Measurements from ENCODE around the gene SNAP47.

Gene SNAP47

DNA sequence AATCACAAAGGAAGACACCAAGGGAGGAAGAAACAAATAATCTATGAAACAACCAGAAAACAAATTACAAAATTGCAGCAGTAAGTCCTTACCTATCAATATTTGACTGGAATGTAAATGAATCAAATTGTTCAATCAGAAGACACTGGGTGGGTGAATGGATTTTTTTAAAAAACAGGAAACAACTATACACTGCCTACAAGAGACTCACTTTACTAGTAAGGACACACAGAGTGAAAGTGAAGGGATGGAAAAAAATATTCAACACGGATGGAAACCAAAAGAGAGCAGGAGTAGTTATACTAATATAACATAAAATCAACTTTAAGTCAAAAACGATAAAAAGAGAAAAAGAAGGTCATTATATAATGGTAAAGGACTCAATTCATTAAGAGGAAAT is 73.8 kb downstream of the SNAP47 start:
- TF ChIP-seq, protein P1, sequence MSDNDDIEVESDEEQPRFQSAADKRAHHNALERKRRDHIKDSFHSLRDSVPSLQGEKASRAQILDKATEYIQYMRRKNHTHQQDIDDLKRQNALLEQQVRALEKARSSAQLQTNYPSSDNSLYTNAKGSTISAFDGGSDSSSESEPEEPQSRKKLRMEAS (IDR thresholded peaks at IDR 0.05), result no peak
- TF ChIP-seq TCF12 (IDR thresholded peaks at IDR 0.05; ENCODE audit: low read depth) (no peak), CREB1 (IDR thresholded peaks at IDR 0.05; ENCODE audit: low read depth) (no peak), NFIC (IDR thresholded peaks at IDR 0.05) (no peak)

DNA sequence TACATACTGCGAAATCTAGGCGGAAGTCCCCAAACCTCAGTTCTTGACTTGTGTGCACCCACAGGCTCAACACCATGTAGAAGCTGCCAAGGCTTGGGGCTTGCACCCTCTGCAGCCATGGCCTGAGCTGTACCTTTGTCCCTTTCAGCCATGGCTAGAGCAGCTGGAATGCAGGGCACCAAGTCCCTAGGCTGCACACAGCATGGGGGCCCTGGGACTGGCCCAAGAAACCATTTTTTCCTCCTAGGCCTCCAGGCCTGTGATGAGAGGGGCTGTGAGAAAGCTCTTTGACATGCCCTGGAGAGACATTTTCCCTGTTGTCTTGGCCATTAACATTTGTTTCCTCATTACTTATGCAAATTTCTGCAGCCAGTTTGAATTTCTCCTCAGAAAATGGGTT is 78.7 kb downstream of the SNAP47 start:
- no peak for TF ChIP-seq CEBPB (IDR thresholded peaks at IDR 0.05)
- no peak for TF ChIP-seq ZBTB7A (IDR thresholded peaks at IDR 0.05; ENCODE audit: low read depth)
- TF ChIP-seq FOXM1 (IDR thresholded peaks at IDR 0.05; ENCODE audit: borderline replicate concordance, low read depth), result no peak

DNA sequence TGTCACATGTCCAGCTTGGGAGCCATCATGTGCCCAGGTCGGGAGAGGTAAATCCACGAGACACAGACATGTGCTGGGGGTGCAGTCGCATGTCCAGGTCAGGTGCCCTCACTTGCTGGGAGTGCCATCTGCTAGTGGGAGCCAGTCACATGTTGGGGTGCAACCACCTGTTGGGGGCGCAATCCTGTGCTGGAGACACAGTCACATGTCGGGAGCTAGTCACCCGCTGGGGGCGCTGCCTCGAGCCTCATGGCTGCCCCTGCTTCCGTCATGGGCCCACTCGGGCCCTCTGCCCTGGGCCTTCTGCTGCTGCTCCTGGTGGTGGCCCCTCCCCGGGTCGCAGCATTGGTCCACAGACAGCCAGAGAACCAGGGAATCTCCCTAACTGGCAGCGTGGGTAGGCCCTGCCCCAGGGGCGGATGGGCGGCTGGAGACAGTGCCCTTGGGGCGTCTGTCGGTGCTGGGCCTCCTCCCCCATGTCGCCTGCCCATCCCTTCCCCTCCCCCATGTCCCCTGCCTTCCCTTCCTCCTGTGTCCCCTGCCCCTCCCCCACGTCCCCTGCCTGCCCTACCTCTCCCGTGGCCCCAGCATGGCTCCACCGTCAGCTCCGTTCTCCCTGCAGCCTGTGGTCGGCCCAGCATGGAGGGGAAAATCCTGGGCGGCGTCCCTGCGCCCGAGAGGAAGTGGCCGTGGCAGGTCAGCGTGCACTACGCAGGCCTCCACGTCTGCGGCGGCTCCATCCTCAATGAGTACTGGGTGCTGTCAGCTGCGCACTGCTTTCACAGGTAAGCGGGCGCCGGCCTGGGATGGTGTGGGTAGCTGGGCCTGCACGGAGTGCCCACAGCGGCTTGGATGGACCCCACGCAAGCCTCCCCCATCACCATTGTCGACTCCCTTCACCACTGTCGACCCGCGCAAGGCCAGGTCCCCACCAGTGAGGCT is 80.5 kb downstream of the SNAP47 start, which contains the start of gene PRSS38:
PRSS38 (plus strand) TSS at position 208 of the 942 bp plus-strand sequence; CDS start at position 250, 42 bp downstream.
- TF ChIP-seq, protein P1 (IDR thresholded peaks at IDR 0.05), result no peak
- TF ChIP-seq, protein P2, sequence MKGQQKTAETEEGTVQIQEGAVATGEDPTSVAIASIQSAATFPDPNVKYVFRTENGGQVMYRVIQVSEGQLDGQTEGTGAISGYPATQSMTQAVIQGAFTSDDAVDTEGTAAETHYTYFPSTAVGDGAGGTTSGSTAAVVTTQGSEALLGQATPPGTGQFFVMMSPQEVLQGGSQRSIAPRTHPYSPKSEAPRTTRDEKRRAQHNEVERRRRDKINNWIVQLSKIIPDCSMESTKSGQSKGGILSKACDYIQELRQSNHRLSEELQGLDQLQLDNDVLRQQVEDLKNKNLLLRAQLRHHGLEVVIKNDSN (IDR thresholded peaks at IDR 0.05), result no peak
- TF ChIP-seq NFIC (IDR thresholded peaks at IDR 0.05) (no peak), CREB1 (IDR thresholded peaks at IDR 0.05; ENCODE audit: low read depth) (no peak), EP300 (IDR thresholded peaks at IDR 0.05; ENCODE audit: borderline replicate concordance) (no peak), EGR1 (IDR thresholded peaks at IDR 0.05) (no peak), FOXM1 (IDR thresholded peaks at IDR 0.05; ENCODE audit: borderline replicate concordance, low read depth) (no peak), TAF1 (IDR thresholded peaks at IDR 0.05; ENCODE audit: low read depth) (no peak), TEAD4 (IDR thresholded peaks at IDR 0.05) (no peak), ZBTB7A (IDR thresholded peaks at IDR 0.05; ENCODE audit: low read depth) (no peak), RAD21 (IDR thresholded peaks at IDR 0.05; ENCODE audit: low read depth) (no peak), TCF12 (IDR thresholded peaks at IDR 0.05; ENCODE audit: low read depth) (no peak), CEBPB (IDR thresholded peaks at IDR 0.05) (no peak), YY1 (IDR thresholded peaks at IDR 0.05; ENCODE audit: low read depth) (no peak)

DNA sequence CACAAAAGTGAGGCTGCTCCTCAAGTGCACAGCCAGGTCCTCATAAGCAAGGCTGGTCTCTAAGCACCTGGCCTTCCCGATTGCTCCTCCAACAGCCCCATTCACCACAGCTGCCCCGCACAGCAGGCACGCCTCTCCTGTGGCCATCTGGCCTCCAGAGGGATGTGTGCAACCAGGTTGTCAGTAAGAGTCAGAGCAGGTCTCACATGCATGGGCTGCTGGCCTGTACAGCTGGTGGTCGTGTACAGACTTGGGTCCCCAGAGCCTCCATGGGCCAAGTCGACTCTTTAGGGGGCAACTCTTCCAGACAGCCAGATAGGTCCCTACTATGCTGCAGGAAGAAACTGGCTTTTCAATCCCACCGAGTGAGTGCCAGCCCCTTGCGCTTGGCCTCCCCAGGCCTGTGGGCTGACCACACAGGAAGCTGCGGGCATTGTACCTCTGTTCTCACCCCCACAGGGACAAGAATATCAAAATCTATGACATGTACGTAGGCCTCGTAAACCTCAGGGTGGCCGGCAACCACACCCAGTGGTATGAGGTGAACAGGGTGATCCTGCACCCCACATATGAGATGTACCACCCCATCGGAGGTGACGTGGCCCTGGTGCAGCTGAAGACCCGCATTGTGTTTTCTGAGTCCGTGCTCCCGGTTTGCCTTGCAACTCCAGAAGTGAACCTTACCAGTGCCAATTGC is 81.7 kb downstream of the SNAP47 start:
- TF ChIP-seq TCF12 (IDR thresholded peaks at IDR 0.05; ENCODE audit: low read depth) (no peak), CEBPB (IDR thresholded peaks at IDR 0.05) (no peak), EP300 (IDR thresholded peaks at IDR 0.05; ENCODE audit: borderline replicate concordance) (no peak), ZBTB7A (IDR thresholded peaks at IDR 0.05; ENCODE audit: low read depth) (no peak), FOXM1 (IDR thresholded peaks at IDR 0.05; ENCODE audit: borderline replicate concordance, low read depth) (no peak), NFIC (IDR thresholded peaks at IDR 0.05) (no peak), RAD21 (IDR thresholded peaks at IDR 0.05; ENCODE audit: low read depth) (no peak), CREB1 (IDR thresholded peaks at IDR 0.05; ENCODE audit: low read depth) (no peak), EGR1 (IDR thresholded peaks at IDR 0.05) (no peak), TEAD4 (IDR thresholded peaks at IDR 0.05) (no peak), YY1 (IDR thresholded peaks at IDR 0.05; ENCODE audit: low read depth) (no peak), TAF1 (IDR thresholded peaks at IDR 0.05; ENCODE audit: low read depth) (no peak)
- TF ChIP-seq, protein P2 (IDR thresholded peaks at IDR 0.05), result no peak
- TF ChIP-seq, protein P3, sequence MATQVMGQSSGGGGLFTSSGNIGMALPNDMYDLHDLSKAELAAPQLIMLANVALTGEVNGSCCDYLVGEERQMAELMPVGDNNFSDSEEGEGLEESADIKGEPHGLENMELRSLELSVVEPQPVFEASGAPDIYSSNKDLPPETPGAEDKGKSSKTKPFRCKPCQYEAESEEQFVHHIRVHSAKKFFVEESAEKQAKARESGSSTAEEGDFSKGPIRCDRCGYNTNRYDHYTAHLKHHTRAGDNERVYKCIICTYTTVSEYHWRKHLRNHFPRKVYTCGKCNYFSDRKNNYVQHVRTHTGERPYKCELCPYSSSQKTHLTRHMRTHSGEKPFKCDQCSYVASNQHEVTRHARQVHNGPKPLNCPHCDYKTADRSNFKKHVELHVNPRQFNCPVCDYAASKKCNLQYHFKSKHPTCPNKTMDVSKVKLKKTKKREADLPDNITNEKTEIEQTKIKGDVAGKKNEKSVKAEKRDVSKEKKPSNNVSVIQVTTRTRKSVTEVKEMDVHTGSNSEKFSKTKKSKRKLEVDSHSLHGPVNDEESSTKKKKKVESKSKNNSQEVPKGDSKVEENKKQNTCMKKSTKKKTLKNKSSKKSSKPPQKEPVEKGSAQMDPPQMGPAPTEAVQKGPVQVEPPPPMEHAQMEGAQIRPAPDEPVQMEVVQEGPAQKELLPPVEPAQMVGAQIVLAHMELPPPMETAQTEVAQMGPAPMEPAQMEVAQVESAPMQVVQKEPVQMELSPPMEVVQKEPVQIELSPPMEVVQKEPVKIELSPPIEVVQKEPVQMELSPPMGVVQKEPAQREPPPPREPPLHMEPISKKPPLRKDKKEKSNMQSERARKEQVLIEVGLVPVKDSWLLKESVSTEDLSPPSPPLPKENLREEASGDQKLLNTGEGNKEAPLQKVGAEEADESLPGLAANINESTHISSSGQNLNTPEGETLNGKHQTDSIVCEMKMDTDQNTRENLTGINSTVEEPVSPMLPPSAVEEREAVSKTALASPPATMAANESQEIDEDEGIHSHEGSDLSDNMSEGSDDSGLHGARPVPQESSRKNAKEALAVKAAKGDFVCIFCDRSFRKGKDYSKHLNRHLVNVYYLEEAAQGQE (IDR thresholded peaks at IDR 0.05; ENCODE audit: low read depth), result no peak
- TF ChIP-seq, protein P1 (IDR thresholded peaks at IDR 0.05), result no peak

DNA sequence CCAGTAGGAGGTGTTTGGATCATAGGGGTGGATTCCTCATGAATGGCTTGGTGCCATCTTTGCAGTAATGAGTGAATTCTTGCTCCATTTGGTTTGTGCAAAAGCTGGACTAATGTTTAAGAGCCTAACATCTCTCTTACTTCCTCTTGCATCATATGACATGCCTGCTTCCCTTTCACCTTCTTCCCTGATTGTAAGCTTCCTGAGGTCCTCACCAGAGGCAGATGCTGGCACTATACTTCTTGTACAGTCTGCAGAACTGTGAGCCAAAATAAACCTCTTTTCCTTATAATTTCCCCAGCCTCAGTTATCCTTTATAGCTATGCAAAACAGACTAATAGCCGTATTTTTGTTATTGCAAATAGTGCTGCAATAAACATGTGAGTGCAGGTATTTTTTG is 88.3 kb downstream of the SNAP47 start:
- TF ChIP-seq CEBPB (IDR thresholded peaks at IDR 0.05) (no peak), FOXM1 (IDR thresholded peaks at IDR 0.05; ENCODE audit: borderline replicate concordance, low read depth) (no peak), TAF1 (IDR thresholded peaks at IDR 0.05; ENCODE audit: low read depth) (no peak), NFIC (IDR thresholded peaks at IDR 0.05) (no peak), EGR1 (IDR thresholded peaks at IDR 0.05) (no peak), TEAD4 (IDR thresholded peaks at IDR 0.05) (no peak), CREB1 (IDR thresholded peaks at IDR 0.05; ENCODE audit: low read depth) (no peak), ZBTB7A (IDR thresholded peaks at IDR 0.05; ENCODE audit: low read depth) (no peak), YY1 (IDR thresholded peaks at IDR 0.05; ENCODE audit: low read depth) (no peak), RAD21 (IDR thresholded peaks at IDR 0.05; ENCODE audit: low read depth) (no peak), EP300 (IDR thresholded peaks at IDR 0.05; ENCODE audit: borderline replicate concordance) (no peak), TCF12 (IDR thresholded peaks at IDR 0.05; ENCODE audit: low read depth) (no peak)
- TF ChIP-seq, protein P3 (IDR thresholded peaks at IDR 0.05; ENCODE audit: low read depth), result no peak
- TF ChIP-seq, protein P1 (IDR thresholded peaks at IDR 0.05), result no peak
- TF ChIP-seq, protein P2 (IDR thresholded peaks at IDR 0.05), result no peak
